Gastrocnemius medialis (tissue), 4 donors: ENCODE measurements around the gene EYS.

Experiments
- CTCF ChIP-seq, 5 experiments: fragments of 450-650 bp in 3 of 5; fragments of 200-600 bp in 2 of 5; sonication (generic) in 2 of 5; IDR thresholded peaks in 4 of 5; conservative IDR thresholded peaks in 1 of 5; 1 replicate in 4 of 5; 2 replicates in 1 of 5; pipeline ENCODE4 v1.5.1; 2016 to 2019; ENCODE audit warnings: antibody characterized with exemption in 5 of 5, mild to moderate bottlenecking in 3 of 5, moderate library complexity in 3 of 5
- POLR2A ChIP-seq, 2 donors: fragments of 450-650 bp; IDR thresholded peaks; one replicate each; pipeline ENCODE4 v1.6.1; 2017; ENCODE audit warnings: antibody characterized with exemption in 2 of 2, mild to moderate bottlenecking in 2 of 2, moderate library complexity in 2 of 2

DNA sequence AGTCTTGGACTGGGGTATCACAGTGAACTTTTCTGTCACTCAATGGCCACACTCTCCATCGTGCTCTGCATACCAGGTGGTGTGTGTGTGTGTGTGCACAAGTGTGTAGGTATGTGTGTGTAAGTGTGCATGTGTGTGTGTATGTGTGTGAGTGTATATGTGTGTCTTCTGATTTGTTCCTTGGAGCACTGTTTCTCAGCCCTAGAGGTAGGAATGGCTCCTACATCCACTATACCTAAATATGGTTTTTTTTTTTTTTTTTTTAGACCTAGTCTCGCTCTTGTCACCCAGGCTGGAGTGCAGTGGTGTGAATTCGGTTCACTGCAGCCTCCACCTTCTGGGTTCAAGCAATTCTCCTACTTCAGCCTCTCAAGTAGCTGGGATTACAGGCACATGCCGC lies 1834.8 kb downstream of the EYS start:
- TF ChIP-seq CTCF (IDR thresholded peaks at IDR 0.05 in 4 of 5, conservative IDR thresholded peaks at IDR 0.05 in 1 of 5) = no peak
- TF ChIP-seq POLR2A (IDR thresholded peaks at IDR 0.05) = no peak
